Type B pancreatic cell (in vitro differentiated cells): ENCODE results near the gene CNTFR. TPM values are rescaled to one million over a fixed set of nuclear protein-coding genes. Genes with fewer than 3 reads are reported as not detected.

Experiments
- DNase-seq: peaks from one replicate; pipeline ENCODE4 v3.0.0; 2021; ENCODE audit warnings: mixed read lengths; ENCODE audit not compliant: unreplicated experiment; ENCODE audit errors: extremely low spot score
- H3K27ac Mint-ChIP-seq: 2 replicates; pipeline ENCODE4 v1.8.0; 2021; ENCODE audit warnings: mild to moderate bottlenecking, mixed read lengths
- H3K27me3 Mint-ChIP-seq: 2 replicates; pipeline ENCODE4 v1.8.0; 2021; ENCODE audit warnings: mixed read lengths
- H3K36me3 Mint-ChIP-seq: 2 replicates; pipeline ENCODE4 v1.8.0; 2021; ENCODE audit warnings: mixed read lengths
- H3K4me1 Mint-ChIP-seq: one replicate; pipeline ENCODE4 v1.8.0; 2021; ENCODE audit warnings: mixed read lengths; ENCODE audit not compliant: unreplicated experiment
- H3K4me3 Mint-ChIP-seq: 2 replicates; pipeline ENCODE4 v1.8.0; 2021; ENCODE audit warnings: mild to moderate bottlenecking, mixed read lengths
- H3K9me3 Mint-ChIP-seq: 2 replicates; pipeline ENCODE4 v1.8.0; 2021; ENCODE audit warnings: mixed read lengths
- CTCF ChIP-seq: fragments of 200-600 bp; sonication (generic); conservative IDR thresholded peaks from 2 replicates; pipeline ENCODE4 v1.5.0; 2021; ENCODE audit warnings: antibody characterized with exemption, mild to moderate bottlenecking
- total RNA-seq: library from RNA; stranded (reverse); gene quantifications from 2 replicates; pipeline ENCODE4 v1.2.1, GENCODE V29; 2021; ENCODE audit warnings: low replicate concordance

CNTFR gene
- total RNA-seq, 1 donor from 2014 or later: 24.2 TPM

- no peak for DNase-seq
- TF ChIP-seq CTCF: no peak
- H3K27ac Mint-ChIP-seq: no peak overlapping the region
- H3K9me3 Mint-ChIP-seq: no peaks in the 10 kb centered on the region
- no peaks in the 10 kb centered on the region for H3K36me3 Mint-ChIP-seq
- peaks cover 67% of the 10 kb centered on the region for H3K27me3 Mint-ChIP-seq
- H3K4me1 Mint-ChIP-seq: peaks cover 64% of the 10 kb centered on the region
- H3K4me3 Mint-ChIP-seq: peak overlapping the region; percentile 79
These were observed 11.9 kb downstream of the CNTFR start for GRCh38 chr9:34577400-34578240.

DNA sequence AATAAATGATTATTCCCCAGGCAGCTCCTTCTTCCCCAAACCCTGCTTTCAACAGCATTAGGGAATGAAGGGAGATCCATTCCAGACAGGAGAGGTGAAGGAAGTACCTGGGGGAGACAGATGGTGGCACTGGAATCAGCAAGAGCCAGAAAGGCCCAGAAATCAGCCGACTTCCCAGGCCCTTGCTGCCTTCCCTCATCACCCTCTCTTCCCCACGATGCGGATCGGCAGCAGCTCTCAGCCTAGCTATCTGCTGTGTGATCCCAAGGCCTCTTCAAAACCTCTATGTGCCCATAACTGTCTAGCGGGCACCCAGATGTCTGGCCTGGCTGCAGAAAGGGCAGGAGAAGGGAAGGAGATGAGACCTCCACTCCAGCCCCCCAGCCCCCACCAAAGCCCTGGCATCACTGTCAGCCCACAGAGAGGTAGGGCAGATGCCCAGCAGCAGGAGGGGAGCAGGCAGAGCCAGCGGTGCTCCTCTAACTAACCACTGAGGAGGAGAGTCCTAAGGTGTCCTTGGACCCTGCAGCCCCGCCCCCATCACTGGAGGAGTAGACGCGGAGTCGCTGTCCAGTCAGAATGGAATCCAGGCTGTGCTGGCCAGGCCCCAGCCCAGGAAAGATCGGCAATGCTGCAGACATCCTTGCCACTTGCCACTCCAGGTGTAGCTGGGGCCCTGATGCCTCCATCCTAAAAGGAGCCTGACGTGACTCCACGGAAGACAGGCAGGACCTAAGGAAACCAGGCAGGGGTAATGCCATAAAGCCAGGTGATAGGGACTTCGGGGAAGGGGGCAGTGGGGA lies 12.7 kb downstream of the CNTFR start:
- Mint-ChIP-seq H3K27me3 (peaks cover 65% of the 10 kb centered on the region), H3K9me3 (no peaks in the 10 kb centered on the region), H3K27ac (no peak overlapping the region), H3K36me3 (no peaks in the 10 kb centered on the region), H3K4me3 (peak overlapping the region; percentile 79), H3K4me1 (peaks cover 64% of the 10 kb centered on the region)
- DNase-seq: no peak
- no peak for TF ChIP-seq CTCF

DNA sequence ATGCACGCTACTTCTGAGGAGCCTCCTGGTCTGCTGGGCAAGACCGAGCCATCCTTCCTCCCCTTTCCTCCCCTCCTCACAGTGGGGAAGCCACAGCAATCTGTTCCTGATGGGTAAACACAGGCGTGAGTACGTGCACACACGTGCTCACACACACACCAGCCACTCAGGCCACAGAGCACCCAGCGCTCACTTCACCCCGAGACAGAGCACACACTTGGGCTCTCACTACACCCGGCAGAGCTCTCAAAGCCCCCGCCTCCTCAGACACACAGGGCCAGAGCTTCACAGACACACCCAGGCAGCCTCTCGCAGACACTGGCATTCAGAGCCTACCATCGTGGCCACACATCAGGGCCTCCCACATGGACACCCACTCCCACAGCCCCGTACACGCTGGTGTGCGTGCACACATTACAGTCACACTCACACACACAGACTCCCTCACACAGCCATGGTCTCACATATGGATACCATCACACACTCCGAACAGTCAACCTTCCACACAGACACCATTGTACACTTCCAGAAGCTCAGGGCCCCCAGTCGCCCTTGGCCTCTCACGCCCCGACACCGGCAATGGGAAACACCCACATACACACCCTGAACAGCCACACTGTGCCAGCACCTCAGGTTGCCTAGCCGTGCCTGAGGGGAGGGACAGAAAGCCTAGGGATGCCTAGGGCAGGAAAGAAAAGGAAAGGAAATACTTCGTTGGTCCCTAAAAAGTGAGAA lies 13.5 kb downstream of the CNTFR start:
- Mint-ChIP-seq H3K27ac (peak overlapping the region; percentile 48), H3K36me3 (no peaks in the 10 kb centered on the region), H3K4me1 (peaks cover 59% of the 10 kb centered on the region), H3K9me3 (no peaks in the 10 kb centered on the region), H3K4me3 (peak overlapping the region; percentile 65), H3K27me3 (peaks cover 58% of the 10 kb centered on the region)
- no peak for TF ChIP-seq CTCF
- DNase-seq: no peak

- Mint-ChIP-seq H3K36me3 (no peaks in the 10 kb centered on the region), H3K27ac (no peak overlapping the region), H3K27me3 (peaks cover 52% of the 10 kb centered on the region), H3K4me3 (no peak overlapping the region), H3K9me3 (no peaks in the 10 kb centered on the region), H3K4me1 (peaks cover 59% of the 10 kb centered on the region)
- no peak for TF ChIP-seq CTCF
- DNase-seq: no peak
These were observed 14.3 kb downstream of the CNTFR start for GRCh38 chr9:34575241-34575640.

DNA sequence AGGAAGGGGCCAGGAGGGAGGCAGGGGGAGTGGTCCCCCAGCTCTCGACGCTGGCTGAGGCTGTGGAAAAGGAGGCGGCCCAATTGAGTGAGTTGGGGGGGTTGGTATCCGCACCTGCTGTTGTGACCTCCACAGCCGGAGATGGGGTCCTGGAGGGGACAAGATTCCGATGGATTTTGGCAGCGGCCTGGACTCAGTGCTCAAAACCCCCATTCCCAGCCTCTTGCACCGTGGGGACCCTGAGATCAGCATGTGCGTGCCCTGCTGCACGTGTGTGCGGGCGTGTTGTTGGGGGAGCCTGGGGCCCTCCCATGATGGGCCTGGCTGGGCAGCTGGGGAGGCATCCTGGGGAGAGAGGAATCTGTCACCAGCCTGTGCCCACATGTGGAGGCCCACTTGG lies 15.0 kb downstream of the CNTFR start:
- no peaks in the 10 kb centered on the region for H3K36me3 Mint-ChIP-seq
- TF ChIP-seq CTCF: no peak
- no peak overlapping the region for H3K27ac Mint-ChIP-seq
- H3K9me3 Mint-ChIP-seq: no peaks in the 10 kb centered on the region
- no peak for DNase-seq
- H3K4me3 Mint-ChIP-seq: no peak overlapping the region
- peaks cover 50% of the 10 kb centered on the region for H3K27me3 Mint-ChIP-seq
- peaks cover 58% of the 10 kb centered on the region for H3K4me1 Mint-ChIP-seq
